T follicular helper cell (primary cell): ENCODE measurements around the gene ZMYM4.
"Not testable (repeated sequence)": the region's sequence is repeated elsewhere in the genome, so short reads cannot be mapped to it uniquely, and the experiment has no call there.

Source experiments
- DNase-seq: peaks from one replicate; pipeline ENCODE4 v3.0.0-alpha.2; 2020; ENCODE audit warnings: low read depth

ZMYM4 gene

DNA sequence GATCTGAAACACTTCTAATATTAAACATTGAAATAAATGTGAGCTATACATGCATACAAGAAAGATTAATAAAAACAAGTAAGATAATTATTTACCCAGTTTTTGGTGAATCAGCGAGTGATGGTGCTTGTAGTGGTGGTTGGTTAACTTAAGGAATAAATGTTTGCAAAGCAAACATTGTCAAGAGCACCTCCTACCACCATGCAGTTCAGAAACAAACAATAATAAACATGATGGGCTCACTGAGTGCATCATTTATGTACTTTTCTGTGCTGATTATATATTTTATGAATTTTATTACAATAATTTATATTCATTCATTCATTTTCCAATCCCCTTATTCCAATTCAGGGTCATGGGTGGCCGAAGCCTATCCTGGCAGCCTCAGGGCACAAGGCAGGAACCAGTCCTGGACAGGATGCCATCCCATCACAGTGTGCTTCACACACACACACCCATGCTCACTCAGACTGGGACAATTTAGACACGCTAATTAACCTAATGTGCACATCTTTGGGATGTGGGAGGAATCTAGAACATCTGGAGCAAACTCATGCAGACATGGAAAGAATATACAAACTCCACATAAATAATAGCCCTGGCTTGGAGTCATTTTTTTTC, 57.8 kb downstream of the ZMYM4 start:
- DNase-seq: no peak

- DNase-seq: not testable (repeated sequence)
Measured at GRCh38 chr1:35331618-35332017, 63.1 kb downstream of the ZMYM4 start.

GRCh38 chr1:35334485-35334884, 66.0 kb downstream of the ZMYM4 start:
- DNase-seq: no peak

DNA sequence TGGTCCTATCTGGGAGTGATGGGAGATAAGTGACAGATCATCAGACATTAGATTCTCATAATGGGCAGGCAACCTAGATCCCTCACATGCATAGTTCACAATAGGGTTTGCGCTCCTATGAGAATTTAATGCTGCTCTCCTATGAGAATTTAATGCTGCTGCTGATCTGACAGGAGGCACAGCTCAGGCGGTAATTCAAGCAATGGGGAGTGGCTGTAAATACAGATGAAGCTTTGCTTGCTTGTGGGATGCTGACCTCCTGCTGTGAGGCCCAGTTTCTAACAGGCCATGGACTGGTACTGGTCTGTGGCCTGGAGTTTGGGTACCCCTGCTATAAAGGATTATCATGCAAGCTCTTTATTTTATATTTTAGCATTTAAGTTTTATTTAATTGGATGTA, 72.0 kb downstream of the ZMYM4 start:
- no peak for DNase-seq

DNA sequence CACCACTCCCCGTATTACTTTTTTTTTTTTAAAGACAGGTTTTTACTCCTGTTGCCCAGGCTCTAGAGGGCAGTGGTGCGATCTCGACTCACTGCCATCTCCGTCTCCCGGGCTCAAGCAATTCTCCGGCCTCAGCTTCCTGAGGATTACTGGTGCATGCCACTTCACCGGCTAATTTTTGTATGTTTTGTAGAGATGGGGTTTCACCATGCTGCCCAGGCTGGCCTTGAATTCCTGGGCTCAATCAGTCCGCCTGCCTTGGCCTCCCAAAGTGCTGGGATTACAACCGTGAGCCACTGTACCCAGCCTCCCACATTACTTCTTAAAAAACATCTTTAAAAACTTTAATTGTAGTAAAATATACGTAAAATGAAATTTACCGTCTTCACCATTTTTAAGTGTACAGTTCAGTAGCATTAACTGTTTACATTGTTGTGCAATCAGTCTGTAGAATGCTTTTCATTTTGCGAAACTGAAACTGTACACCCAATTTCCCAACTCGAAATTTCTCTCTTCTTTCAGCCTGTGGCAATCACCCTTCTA, 77.0 kb downstream of the ZMYM4 start:
- DNase-seq: no peak

DNA sequence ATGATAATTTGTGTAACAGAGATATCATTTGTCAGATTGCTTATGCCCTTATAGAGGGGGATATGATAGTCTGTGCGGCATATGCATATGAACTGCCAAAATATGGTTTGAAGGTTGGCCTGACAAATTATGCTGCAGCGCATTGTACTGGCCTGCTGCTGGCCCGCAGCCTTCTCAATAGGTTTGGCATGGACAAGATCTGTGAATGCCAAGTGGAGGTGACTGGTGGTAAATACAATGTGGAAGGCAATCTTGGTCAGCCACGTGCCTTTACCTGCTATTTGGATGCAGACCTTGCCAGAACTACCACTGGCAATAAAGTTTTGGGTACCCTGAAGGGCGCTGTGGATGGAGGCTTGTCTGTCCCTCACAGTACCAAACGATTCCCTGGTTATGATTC, 82.4 kb downstream of the ZMYM4 start:
- no peak for DNase-seq

DNA sequence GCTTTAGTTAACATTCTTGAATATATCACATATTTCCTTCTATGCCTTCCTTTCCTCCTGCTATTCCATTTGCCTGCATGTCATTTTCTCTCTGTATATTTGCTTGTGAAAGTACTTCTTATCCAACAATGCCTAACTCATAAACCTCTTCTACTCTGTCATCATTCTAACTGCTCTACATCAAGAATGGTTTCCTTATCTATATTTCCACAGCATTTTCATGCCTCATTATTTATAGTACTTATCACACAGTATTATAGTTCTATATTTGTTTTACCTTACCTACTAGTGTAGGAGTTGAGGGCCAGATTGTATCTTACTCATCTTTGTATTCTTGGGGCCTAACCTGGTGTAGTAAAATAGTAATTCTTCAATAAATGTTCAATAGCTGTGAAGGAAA, 91.5 kb downstream of the ZMYM4 start:
- no peak for DNase-seq

- no peak for DNase-seq
Measured at GRCh38 chr1:35361638-35362037, 93.1 kb downstream of the ZMYM4 start.

- no peak for DNase-seq
Measured at GRCh38 chr1:35364741-35365140, 96.2 kb downstream of the ZMYM4 start.

DNA sequence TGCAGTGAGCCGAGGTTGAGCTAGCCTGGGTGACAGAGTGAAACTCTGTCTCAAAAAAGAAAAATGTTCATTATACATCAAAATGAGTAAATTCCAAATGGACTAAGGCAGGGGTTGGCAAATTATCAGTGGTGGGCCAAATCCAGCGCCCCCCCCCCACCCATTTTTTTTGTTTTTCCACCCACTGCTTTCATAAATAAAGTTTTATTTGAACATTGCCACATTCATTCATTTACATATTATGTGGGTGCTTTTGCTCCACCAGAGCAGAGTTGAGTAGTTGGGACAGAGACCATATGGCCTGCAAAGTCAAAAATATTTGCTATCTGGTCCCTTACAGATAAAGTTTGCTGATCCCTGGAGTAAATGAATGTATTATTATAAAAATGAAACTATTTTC, 99.4 kb downstream of the ZMYM4 start:
- DNase-seq: no peak

DNA sequence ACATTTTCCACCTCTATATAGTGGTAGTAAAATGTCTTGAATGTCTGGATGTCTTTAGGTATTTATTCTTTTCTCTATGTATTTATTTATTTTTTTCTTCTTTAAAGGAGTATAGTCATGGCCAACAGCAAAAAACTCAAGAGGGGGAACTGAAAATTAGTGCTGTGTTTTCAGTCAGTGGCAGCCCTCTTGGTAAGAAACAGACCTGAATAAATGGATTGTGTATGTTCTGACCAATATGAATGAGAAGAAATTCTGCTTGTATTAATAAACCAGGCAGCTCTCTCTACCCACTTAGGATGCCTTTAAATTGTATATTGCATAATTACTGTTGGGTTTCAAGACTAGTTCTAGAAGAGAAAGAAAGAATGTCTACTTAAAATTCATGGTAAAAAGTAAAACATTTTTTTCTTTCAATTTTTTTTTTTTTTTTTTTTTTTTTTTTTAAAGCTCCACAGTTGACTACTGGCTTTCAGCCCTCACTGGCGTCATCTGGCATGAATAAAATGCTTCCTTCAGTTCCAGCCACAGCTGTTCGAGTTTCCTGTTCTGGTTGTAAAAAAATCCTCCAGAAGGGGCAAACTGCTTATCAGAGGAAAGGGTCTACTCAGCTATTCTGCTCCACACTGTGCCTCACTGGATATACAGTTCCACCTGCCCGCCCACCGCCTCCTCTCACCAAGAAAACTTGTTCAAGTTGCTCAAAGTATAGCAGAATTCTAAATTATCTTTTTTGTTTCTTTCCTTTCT, 101.6 kb downstream of the ZMYM4 start:
- DNase-seq: no peak

- DNase-seq: no peak
Measured at GRCh38 chr1:35371506-35371905, 103.0 kb downstream of the ZMYM4 start.

GRCh38 chr1:35377555-35377954, 109.0 kb downstream of the ZMYM4 start:
- no peak for DNase-seq

- DNase-seq: no peak
Measured at GRCh38 chr1:35379317-35380000, 111.0 kb downstream of the ZMYM4 start.

GRCh38 chr1:35380111-35380510, 111.6 kb downstream of the ZMYM4 start:
- DNase-seq: not testable (repeated sequence)

DNA sequence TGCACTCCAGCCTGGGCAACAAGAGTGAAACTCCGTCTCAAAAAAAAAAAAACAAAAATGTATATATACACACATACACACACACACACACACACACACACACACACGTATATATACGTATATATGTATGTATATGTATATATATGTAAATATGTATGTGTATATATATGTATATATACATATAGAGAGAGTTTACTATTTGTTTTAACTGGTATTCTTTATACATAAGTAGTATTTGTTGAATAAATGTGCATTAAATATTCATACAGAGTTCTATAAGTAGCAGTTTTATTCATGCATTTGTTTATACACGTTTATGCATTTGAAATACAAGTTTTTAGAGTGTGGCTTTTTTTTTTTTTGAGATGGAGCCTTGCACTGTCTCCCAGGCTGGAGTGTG, 113.6 kb downstream of the ZMYM4 start:
- no peak for DNase-seq

DNA sequence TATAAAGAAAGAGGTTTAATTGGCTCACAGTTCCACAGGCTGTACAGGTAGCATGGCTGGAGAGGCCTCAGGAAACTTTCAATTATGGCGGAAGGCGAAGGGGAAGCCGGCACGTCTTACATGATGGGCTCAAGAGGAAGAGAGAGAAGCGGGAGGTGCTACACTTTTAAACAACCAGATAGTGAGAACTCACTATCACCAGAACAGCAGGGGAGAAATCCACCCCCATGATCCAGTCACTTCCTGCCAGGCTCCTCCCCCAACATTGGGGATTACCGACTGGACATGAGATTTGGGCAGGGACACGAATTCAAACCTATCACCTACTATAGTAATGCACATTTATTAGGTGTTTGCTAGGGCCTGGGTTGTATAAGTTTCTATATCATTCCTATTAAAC, 117.8 kb downstream of the ZMYM4 start:
- no peak for DNase-seq

DNA sequence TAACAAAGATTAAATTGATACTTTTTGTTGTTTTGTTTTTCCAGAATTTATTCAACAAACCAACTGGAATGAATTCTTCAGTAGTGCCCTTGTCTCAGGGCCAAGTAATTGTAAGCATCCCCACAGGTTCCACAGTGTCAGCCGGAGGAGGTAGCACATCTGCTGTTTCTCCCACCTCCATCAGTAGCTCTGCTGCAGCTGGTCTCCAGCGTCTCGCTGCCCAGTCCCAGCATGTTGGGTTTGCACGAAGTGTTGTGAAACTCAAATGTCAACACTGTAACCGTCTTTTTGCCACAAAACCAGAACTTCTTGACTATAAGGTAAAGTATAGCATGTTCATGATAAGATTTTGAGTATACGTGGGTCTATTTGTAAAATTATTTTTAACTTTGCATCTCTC, 118.5 kb downstream of the ZMYM4 start:
- no peak for DNase-seq

DNA sequence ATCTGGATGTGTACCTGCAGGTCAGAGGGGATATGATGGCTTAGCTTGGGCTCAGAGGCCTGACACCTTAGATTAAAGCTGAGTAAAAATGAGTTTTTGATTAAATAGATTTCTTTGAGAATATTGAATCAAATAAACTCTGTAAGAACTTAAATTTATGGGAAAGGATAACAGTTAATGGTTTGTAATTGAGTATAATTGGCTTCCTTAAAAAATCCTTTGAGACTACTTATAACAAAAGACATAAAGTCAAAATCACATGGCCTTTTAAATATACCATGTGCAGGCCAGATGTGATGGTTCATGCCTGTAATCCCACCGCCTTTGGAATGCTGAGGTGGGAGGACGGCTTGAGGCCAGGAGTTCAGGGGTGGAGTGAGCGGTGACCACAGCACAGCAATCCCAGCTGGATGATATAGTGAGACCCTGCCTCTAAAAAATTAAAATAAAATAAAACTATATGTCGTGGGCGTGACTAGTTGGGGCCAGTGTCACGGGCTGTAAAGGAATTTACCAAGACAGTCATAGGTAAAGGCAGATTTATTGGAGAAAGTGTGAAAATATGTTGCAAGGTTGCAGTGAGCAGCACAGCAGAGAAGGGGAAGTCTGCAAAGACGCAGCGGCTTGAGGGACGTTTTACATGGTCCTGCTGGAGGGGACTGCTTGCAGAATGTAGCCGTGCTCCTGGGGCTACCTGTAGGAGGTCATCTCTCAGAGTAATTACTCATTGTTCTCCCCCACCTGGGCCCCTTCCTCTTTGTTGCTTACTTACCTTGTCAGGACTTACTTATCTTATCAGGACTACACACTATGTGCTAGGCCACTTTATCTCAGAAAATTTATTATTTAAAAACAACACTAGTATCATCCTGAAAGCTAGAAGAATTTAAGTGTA, 122.3 kb downstream of the ZMYM4 start:
- no peak for DNase-seq

DNA sequence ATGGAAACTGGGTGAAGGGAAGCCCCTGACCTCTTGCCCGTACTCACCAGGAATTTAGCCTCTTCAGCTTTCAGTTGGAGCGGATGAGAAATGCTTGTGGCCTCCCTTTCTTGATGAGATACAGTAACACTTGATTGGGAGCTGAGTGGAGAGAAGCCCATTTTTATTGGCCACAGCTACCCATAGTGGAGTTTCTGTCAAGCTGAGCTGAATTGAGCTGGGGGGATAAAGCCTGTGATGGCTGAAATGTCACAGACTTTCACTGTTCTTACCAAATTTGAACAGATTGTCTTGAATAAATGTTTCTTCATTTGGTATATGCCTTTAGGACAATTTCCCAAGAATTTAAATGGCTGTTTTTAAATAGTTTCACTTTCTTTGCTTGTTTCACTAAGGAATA, 125.9 kb downstream of the ZMYM4 start:
- DNase-seq: no peak

GRCh38 chr1:35398739-35399138, 130.2 kb downstream of the ZMYM4 start:
- DNase-seq: no peak

- DNase-seq: no peak
Measured at GRCh38 chr1:35401049-35401448, 132.5 kb downstream of the ZMYM4 start.
